PC-3 (cell line): Measurements from ENCODE around the gene TREML1. TPM values are rescaled to one million over a fixed set of nuclear protein-coding genes. Genes with fewer than 3 reads are reported as not detected.

Source experiments
- ATAC-seq: fragments of 200-7000 bp; cut with Tn5 transposase; 2 replicates; pipeline ENCODE4 v1.9.1; 2020; ENCODE audit warnings: mild to moderate bottlenecking, moderate library complexity
- BruUV-seq: library from RNA; stranded (reverse); fragments of 400-500 nt; replicated peaks from 2 replicates; lab custom pipeline; 2021; lab: Mats Ljungman, UMichigan
- CTCF ChIA-PET: fragments of 300-600 bp; sonication (Branson Sonifier 250); formaldehyde crosslinking; loops from one replicate; lab custom pipeline; 2022; ENCODE audit warnings: antibody characterized with exemption; lab: Charles Lee
- POLR2A ChIA-PET: fragments of 300-600 bp; sonication (Branson Sonifier 250); formaldehyde crosslinking; loops from one replicate; lab custom pipeline; 2022; ENCODE audit warnings: antibody characterized with exemption; ENCODE audit not compliant: unreplicated experiment; lab: Charles Lee
- DNase-seq: peaks from one replicate; pipeline ENCODE4 v3.0.0-alpha.2; 2015
- H2AFZ ChIP-seq: fragments of 300-600 bp; sonication (generic); 2 replicates; pipeline ENCODE4 v1.6.0; 2016; ENCODE audit warnings: antibody characterized with exemption, low read length
- H3F3A ChIP-seq: fragments of 300-600 bp; sonication (generic); one replicate; pipeline ENCODE4 v1.6.0; 2017; ENCODE audit warnings: antibody characterized with exemption, low read length, control low read depth, mild to moderate bottlenecking; ENCODE audit not compliant: unreplicated experiment
- H3K27ac ChIP-seq: fragments of 300-600 bp; sonication (generic); 2 replicates; pipeline ENCODE4 v1.5.1; 2016; ENCODE audit warnings: mild to moderate bottlenecking, low read length
- H3K27me3 ChIP-seq: fragments of 300-600 bp; sonication (generic); 2 replicates; pipeline ENCODE4 v1.6.1; 2016; ENCODE audit warnings: low read length, mixed read lengths
- H3K36me3 ChIP-seq: fragments of 300-600 bp; sonication (generic); 2 replicates; pipeline ENCODE4 v1.6.1; 2016; ENCODE audit warnings: low read depth, mixed run types, low read length, mixed read lengths
- H3K4me1 ChIP-seq: fragments of 300-600 bp; sonication (generic); 2 replicates; pipeline ENCODE4 v1.5.1; 2016; ENCODE audit warnings: low read length; ENCODE audit not compliant: insufficient read depth
- H3K4me2 ChIP-seq: fragments of 300-600 bp; sonication (generic); 2 replicates; pipeline ENCODE4 v1.6.0; 2016; ENCODE audit warnings: low read length
- H3K4me3 ChIP-seq: fragments of 300-600 bp; sonication (generic); 2 replicates; pipeline ENCODE4 v1.5.1; 2016; ENCODE audit warnings: mild to moderate bottlenecking, low read length, mixed read lengths
- H3K79me2 ChIP-seq: fragments of 300-600 bp; sonication (generic); 2 replicates; pipeline ENCODE4 v1.6.1; 2017; ENCODE audit warnings: low read length, mixed read lengths
- H3K9ac ChIP-seq: fragments of 300-600 bp; sonication (generic); 2 replicates; pipeline ENCODE4 v1.6.0; 2016; ENCODE audit warnings: mild to moderate bottlenecking, low read length
- H3K9me2 ChIP-seq: fragments of 300-600 bp; sonication (generic); replicated peaks from 2 replicates; pipeline ENCODE4 v1.6.1; 2016; ENCODE audit warnings: mixed run types, low read length, mixed read lengths
- H3K9me3 ChIP-seq: fragments of 300-600 bp; sonication (generic); 2 replicates; pipeline ENCODE4 v1.6.1; 2016; ENCODE audit warnings: low read length, mixed read lengths
- H4K20me1 ChIP-seq: fragments of 300-600 bp; sonication (generic); 2 replicates; pipeline ENCODE4 v1.6.1; 2016; ENCODE audit warnings: low read length, mixed read lengths
- CTCF ChIP-seq: fragments of 300-600 bp; sonication (generic); conservative IDR thresholded peaks from 2 replicates; pipeline ENCODE4 v1.5.1; 2017; ENCODE audit warnings: antibody characterized with exemption, low read depth, mild to moderate bottlenecking, low read length
- EZH2 ChIP-seq: fragments of 300-600 bp; sonication (generic); IDR thresholded peaks from one replicate; pipeline ENCODE4 v1.6.1; 2017; ENCODE audit warnings: antibody characterized with exemption, mild to moderate bottlenecking, low read length; ENCODE audit not compliant: unreplicated experiment
- EZH2phosphoT487 ChIP-seq: fragments of 300-600 bp; sonication (generic); IDR thresholded peaks from 2 replicates; pipeline ENCODE4 v1.6.1; 2018; ENCODE audit warnings: mild to moderate bottlenecking, antibody characterized with exemption, low read length, borderline replicate concordance
- intact Hi-C: fragments of 100-400 bp; cut with micrococcal nuclease; formaldehyde crosslinking; loops from 2 replicates; pipeline ENCODE4 v1.9.0; 2023
- total RNA-seq: library from RNA; depleted of rRNA; stranded (reverse); fragments of >200 nt; gene quantifications from 2 replicates; pipeline ENCODE4 v1.2.3, GENCODE V29; 2014

The TREML1 gene
- total RNA-seq, 1 experiment from 2014 or later, result not detected

- BruUV-seq, result no TSS peak
- intact Hi-C loops, result no loop called here
- H3K36me3 ChIP-seq, result no peaks in the 10 kb centered on the region
- no peaks in the 10 kb centered on the region for H3K79me2 ChIP-seq
- no peak for ATAC-seq
- no peaks in the 10 kb centered on the region for H3K4me1 ChIP-seq
- no peak overlapping the region for H3K4me2 ChIP-seq
- POLR2A ChIA-PET, result no interaction called here
- no peak for DNase-seq
- no peaks in the 10 kb centered on the region for H4K20me1 ChIP-seq
- H3K9me3 ChIP-seq, result no peaks in the 10 kb centered on the region
- H3K9ac ChIP-seq, result no peak overlapping the region
- H3K4me3 ChIP-seq, result no peak overlapping the region
- no peak overlapping the region for H2AFZ ChIP-seq
- no peaks in the 10 kb centered on the region for H3K27me3 ChIP-seq
- H3K27ac ChIP-seq, result no peak overlapping the region
- H3K9me2 ChIP-seq, result no peaks in the 10 kb centered on the region
- TF ChIP-seq EZH2 (no peak), EZH2phosphoT487 (no peak), CTCF (no peak)
- CTCF ChIA-PET, result interaction anchor here (0.6 kb wide), 1 partner anchor 197 kb away, joined by 4 read pairs; no protein-coding TSS in a partner anchor
- H3F3A ChIP-seq, result no peaks in the 10 kb centered on the region
Observed at GRCh38 chr6:41122918-41123317, 31.2 kb downstream of the TREML1 start.

GRCh38 chr6:41122373-41122772, 31.8 kb downstream of the TREML1 start:
- no peak overlapping the region for H3K9ac ChIP-seq
- TF ChIP-seq CTCF (no peak), EZH2 (no peak), EZH2phosphoT487 (no peak)
- no peak overlapping the region for H3K4me3 ChIP-seq
- no peaks in the 10 kb centered on the region for H3K9me3 ChIP-seq
- H3K27me3 ChIP-seq, result no peaks in the 10 kb centered on the region
- no peaks in the 10 kb centered on the region for H3K9me2 ChIP-seq
- intact Hi-C loops, result no loop called here
- ChIA-PET POLR2A (no interaction called here), CTCF (interaction anchor here (0.6 kb wide), 1 partner anchor 197 kb away, joined by 4 read pairs; no protein-coding TSS in a partner anchor)
- H3K79me2 ChIP-seq, result no peaks in the 10 kb centered on the region
- no peak overlapping the region for H2AFZ ChIP-seq
- no peak overlapping the region for H3K4me2 ChIP-seq
- H3F3A ChIP-seq, result no peaks in the 10 kb centered on the region
- no peaks in the 10 kb centered on the region for H4K20me1 ChIP-seq
- no peaks in the 10 kb centered on the region for H3K4me1 ChIP-seq
- H3K27ac ChIP-seq, result no peak overlapping the region
- ATAC-seq, result peak; percentile 24; the same call in 1 of the 2 replicates
- BruUV-seq, result no TSS peak
- no peak for DNase-seq
- no peaks in the 10 kb centered on the region for H3K36me3 ChIP-seq

- POLR2A ChIA-PET, result no interaction called here
Observed at GRCh38 chr6:41120058-41120457, 34.1 kb downstream of the TREML1 start.

More at GRCh38 chr6:41120058-41120457, 34.1 kb downstream of the TREML1 start:
- H3K4me3 ChIP-seq, result no peak overlapping the region
- H3K27ac ChIP-seq, result no peak overlapping the region
- H4K20me1 ChIP-seq, result no peaks in the 10 kb centered on the region
- BruUV-seq, result no TSS peak
- H3K79me2 ChIP-seq, result no peaks in the 10 kb centered on the region
- no peak for TF ChIP-seq CTCF
- TF ChIP-seq EZH2phosphoT487, result no peak
- TF ChIP-seq EZH2, result no peak
- CTCF ChIA-PET, result no interaction called here
- no peaks in the 10 kb centered on the region for H3K4me1 ChIP-seq
- H3K9me3 ChIP-seq, result no peaks in the 10 kb centered on the region
- no peaks in the 10 kb centered on the region for H3K36me3 ChIP-seq
- H3K9me2 ChIP-seq, result no peaks in the 10 kb centered on the region
- ATAC-seq (no peak), DNase-seq (no peak)
- no peaks in the 10 kb centered on the region for H3F3A ChIP-seq
- no peaks in the 10 kb centered on the region for H3K27me3 ChIP-seq
- H2AFZ ChIP-seq, result no peak overlapping the region
- no peak overlapping the region for H3K9ac ChIP-seq
- intact Hi-C loops, result no loop called here
- H3K4me2 ChIP-seq, result no peak overlapping the region
